GM12801 (cell line): ENCODE data around the gene RPL21.

Source experiments
- TF ChIP-seq, protein P1 (sequence below): IDR thresholded peaks from one replicate; pipeline ENCODE4 v1.5.1; 2011; ENCODE audit warnings: control low read depth; ENCODE audit not compliant: insufficient read length; ENCODE audit errors: extremely low read depth

Gene RPL21

DNA sequence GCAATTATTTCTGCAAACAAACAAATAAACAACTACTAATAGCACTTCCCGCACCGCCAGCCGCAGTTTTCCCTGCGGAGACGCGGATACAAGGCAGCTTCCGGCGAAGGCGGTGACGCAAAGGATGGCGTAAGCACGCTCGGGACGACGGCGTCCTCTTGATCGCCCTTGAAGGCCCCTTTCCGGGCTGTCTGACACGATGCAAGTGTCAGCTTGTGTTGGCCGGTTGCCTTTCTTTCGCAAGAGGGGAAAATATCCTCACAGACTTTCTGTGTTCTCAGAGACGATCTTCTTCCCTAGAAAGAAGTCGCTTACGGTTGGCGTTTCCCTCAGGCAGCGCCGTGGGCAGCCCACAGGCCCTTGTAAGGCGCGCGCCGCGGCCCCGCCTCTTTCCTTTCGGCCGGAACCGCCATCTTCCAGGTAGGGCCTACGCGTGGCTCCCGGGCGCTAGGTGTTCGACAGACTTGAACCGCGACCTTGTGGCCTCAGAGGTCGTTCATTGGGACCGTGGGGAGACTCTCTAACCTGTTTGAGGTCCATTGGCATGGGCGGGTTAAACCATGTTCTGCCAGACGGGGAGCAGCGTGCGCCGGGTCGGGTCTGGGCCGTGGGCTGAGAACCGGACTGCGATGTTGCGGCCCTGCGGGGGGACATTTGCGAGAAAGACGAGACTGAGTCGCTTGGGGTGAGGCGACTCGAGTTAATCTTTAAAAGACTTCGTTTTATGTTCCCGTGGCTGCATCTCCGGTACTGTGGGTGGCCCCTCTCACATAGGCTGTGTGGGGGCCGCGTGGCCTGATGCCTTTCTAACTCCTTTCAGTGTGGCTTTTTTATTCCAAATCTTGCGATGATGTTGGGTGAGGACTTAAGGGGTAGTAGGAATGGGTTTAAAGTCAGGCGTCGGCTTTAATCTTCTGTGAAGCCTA, at the start of gene RPL21:
Gene RPL21 (plus strand): TSS at position 393 of the 926 bp plus-strand sequence. CDS start 2,219 bp downstream, outside the sequence.
- TF ChIP-seq, protein P1, sequence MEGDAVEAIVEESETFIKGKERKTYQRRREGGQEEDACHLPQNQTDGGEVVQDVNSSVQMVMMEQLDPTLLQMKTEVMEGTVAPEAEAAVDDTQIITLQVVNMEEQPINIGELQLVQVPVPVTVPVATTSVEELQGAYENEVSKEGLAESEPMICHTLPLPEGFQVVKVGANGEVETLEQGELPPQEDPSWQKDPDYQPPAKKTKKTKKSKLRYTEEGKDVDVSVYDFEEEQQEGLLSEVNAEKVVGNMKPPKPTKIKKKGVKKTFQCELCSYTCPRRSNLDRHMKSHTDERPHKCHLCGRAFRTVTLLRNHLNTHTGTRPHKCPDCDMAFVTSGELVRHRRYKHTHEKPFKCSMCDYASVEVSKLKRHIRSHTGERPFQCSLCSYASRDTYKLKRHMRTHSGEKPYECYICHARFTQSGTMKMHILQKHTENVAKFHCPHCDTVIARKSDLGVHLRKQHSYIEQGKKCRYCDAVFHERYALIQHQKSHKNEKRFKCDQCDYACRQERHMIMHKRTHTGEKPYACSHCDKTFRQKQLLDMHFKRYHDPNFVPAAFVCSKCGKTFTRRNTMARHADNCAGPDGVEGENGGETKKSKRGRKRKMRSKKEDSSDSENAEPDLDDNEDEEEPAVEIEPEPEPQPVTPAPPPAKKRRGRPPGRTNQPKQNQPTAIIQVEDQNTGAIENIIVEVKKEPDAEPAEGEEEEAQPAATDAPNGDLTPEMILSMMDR, result no peak

DNA sequence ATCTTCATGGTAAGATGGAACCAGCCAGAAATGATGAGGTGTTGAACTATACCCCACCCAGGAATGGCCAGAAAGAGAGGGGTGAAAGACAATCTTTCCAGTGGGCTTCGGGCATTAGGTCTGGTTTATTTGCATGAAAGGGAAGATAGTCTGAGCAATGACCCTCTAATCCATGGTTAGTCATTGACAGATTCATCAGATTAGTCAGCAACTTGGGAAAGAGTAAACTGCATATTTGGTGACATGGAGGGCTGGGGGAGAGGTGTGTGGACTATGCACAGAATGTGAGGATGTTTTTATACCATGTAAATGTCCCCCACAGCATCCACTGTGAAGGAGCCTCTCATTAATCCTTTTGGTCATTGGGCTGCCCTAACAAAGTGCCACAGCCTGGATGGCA, 49.7 kb upstream of the RPL21 start:
- TF ChIP-seq, protein P1, result no peak

DNA sequence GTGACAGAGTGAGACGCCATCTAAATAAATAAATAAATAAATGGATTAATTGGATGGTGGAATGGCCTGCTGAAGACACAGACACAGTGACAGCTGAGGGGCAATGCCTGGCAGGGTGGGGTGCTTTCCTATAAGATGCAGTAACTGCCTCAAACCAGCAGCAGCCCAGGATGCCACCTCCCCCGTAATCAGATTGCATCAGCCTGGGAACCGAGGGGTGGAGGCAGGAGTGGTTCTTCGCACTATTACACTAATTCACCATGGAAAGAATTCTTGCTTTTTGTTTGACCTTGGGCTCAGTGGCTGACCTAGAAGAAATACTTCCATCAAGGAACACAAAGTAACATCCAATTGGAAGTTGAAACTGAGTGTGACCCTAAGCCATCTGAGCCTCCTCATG, 48.2 kb upstream of the RPL21 start:
- TF ChIP-seq, protein P1, result no peak

- TF ChIP-seq, protein P1, result no peak
Observed at GRCh38 chr13:27203854-27204253, 47.5 kb upstream of the RPL21 start.

DNA sequence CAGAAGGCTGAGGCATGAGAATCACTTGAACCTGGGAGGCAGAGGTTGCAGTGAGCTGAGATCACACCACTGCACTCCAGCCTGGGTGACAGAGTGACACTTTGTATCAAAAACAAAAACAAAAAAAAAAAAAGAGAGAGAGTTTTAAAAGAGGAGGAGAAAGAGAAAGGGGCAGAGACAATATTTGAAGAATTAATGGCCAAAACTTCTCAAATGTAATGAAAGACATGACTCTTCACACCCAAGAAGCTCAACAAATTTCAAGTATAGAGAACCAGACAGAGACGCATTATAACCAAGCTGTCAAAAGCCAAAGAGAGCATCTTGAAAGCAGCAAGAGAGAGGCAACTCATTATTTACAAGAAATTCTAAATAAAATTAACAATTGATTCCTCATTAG, 42.8 kb upstream of the RPL21 start:
- TF ChIP-seq, protein P1, result no peak

- TF ChIP-seq, protein P1, result no peak
Observed at GRCh38 chr13:27211271-27211670, 40.1 kb upstream of the RPL21 start.

DNA sequence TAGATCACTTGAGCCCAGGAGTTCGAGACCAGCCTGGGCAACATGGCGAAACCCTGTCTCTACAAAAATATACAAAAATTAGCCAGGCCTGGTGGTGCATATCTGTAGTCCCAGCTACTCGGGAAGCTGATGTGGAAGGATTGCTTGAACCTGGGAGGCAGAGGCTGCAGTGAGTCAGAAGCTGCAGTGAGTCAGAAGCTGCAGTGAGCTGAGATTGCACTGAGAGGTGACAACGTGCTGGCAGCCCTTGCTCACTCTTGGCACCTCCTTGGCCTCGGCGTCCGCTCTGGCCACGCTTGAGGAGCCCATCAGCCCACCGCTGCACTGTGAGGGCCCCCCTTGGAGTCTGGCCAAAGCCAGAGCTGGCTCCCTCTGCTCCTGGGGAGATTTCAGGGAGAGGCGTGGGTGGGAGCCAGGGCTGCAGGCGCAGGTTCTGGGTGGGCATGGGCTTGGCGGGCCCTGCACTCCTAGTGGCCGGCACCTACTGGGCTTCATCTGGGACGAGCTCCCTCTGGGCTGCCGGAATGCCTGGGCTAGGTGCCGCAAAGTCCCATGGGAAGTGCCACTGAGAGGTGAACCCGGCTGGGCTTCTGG, 39.5 kb upstream of the RPL21 start:
- TF ChIP-seq, protein P1, result no peak
